DND-41 (cell line): ENCODE data around the gene PPARA.

Source experiments
- ATAC-seq: fragments of 200-7000 bp; cut with Tn5 transposase; 3 replicates; pipeline ENCODE4 v1.9.1; 2021; ENCODE audit warnings: low read depth; ENCODE audit not compliant: insufficient read depth
- DNase-seq: peaks from one replicate; pipeline ENCODE4 v3.0.0-alpha.2; 2020
- H2AFZ ChIP-seq: 2 replicates; pipeline ENCODE4 v1.6.0; 2012; ENCODE audit warnings: low read depth, low read length
- H3K27ac ChIP-seq: 2 replicates; pipeline ENCODE4 v1.5.1; 2012; ENCODE audit warnings: low read length, inconsistent platforms
- H3K27me3 ChIP-seq: fragments of 200-600 bp; sonication (generic); 2 replicates; pipeline ENCODE4 v1.6.0; 2012; ENCODE audit warnings: low read length, mild to moderate bottlenecking, inconsistent platforms; ENCODE audit not compliant: insufficient read depth, poor library complexity
- H3K36me3 ChIP-seq: 2 replicates; pipeline ENCODE4 v1.5.1; 2012; ENCODE audit warnings: low read length, inconsistent platforms; ENCODE audit not compliant: insufficient read depth
- H3K4me1 ChIP-seq: 2 replicates; pipeline ENCODE4 v1.5.1; 2012; ENCODE audit warnings: mild to moderate bottlenecking, low read length; ENCODE audit not compliant: insufficient read depth
- H3K4me2 ChIP-seq: 2 replicates; pipeline ENCODE4 v1.6.0; 2012; ENCODE audit warnings: mild to moderate bottlenecking, moderate library complexity, low read length, inconsistent platforms; ENCODE audit not compliant: insufficient read depth
- H3K4me3 ChIP-seq, 2 experiments: fragments of 200-600 bp in 1 of 2; shearing (Covaris generic) in 1 of 2; 2 replicates each; pipeline ENCODE4 v1.5.1; 2012 to 2016; ENCODE audit warnings: inconsistent platforms in 2 of 2, low read length in 2 of 2, mild to moderate bottlenecking in 2 of 2, low read depth in 1 of 2, moderate library complexity in 1 of 2
- H3K79me2 ChIP-seq: 2 replicates; pipeline ENCODE4 v1.6.0; 2012; ENCODE audit warnings: low read length, inconsistent platforms; ENCODE audit not compliant: insufficient read depth
- H3K9ac ChIP-seq: 2 replicates; pipeline ENCODE4 v1.6.0; 2012; ENCODE audit warnings: low read depth, mild to moderate bottlenecking, inconsistent platforms, low read length, moderate library complexity
- H3K9me3 ChIP-seq: 2 replicates; pipeline ENCODE4 v1.5.1; 2012; ENCODE audit warnings: low read length, moderate library complexity, mild to moderate bottlenecking, inconsistent platforms; ENCODE audit not compliant: insufficient read depth, severe bottlenecking
- H4K20me1 ChIP-seq: 2 replicates; pipeline ENCODE4 v1.6.0; 2012; ENCODE audit warnings: low read length; ENCODE audit not compliant: insufficient read depth
- EZH2 ChIP-seq: IDR thresholded peaks from 3 replicates; pipeline ENCODE4 v1.6.1; 2012; ENCODE audit warnings: borderline replicate concordance, low read depth, mild to moderate bottlenecking, moderate library complexity, low read length, inconsistent platforms; ENCODE audit not compliant: severe bottlenecking
- TF ChIP-seq, protein P1 (sequence below): IDR thresholded peaks from 2 replicates; pipeline ENCODE4 v1.5.1; 2012; ENCODE audit warnings: borderline replicate concordance, low read length, moderate library complexity, mild to moderate bottlenecking; ENCODE audit not compliant: poor library complexity, severe bottlenecking; ENCODE audit errors: extremely low read depth

The PPARA gene

DNA sequence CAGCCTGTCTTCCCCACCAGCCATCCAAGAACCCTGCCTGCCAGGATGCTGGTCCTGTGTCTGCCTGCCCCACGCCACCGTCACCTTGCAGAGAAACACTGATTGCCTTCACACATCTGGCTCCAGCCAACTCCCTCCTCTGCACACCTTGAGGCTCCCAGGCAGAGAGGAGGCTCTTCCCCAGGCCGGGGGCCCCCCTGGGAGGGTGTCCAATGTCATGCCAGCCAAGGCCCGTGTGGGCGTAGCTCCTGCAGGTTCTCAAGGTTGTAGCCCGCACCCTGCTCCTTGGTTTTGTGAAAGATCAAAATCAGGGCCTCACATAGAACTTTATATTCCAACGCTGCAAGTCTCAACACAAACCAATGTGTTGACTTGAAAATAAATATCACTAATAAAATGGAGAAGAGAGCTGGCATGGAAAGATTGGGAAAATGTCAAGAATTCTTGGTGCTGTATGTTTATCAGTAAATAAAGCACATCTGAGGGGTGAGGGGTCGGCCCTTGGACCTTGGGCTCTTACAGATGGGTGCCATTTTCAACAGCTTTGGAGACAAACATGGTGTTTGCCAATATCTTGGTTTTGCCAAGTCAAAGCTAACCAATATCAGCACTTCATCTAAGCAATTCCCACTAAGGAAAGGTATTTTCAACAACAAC, 6.7 kb upstream of the PPARA start:
- Histone ChIP-seq H2AFZ (no peak overlapping the region), H3K9ac (no peak overlapping the region), H3K4me1 (no peaks in the 10 kb centered on the region), H3K27ac (no peak overlapping the region), H4K20me1 (0 out of 2 replicates have a peak, but pooled peaks cover 4% of the 10 kb centered on the region), H3K4me3 (no peak overlapping the region), H3K4me2 (no peak overlapping the region), H3K9me3 (no peaks in the 10 kb centered on the region), H3K27me3 (peaks cover 4% of the 10 kb centered on the region), H3K36me3 (no peaks in the 10 kb centered on the region), H3K79me2 (no peaks in the 10 kb centered on the region)
- TF ChIP-seq, protein P1, sequence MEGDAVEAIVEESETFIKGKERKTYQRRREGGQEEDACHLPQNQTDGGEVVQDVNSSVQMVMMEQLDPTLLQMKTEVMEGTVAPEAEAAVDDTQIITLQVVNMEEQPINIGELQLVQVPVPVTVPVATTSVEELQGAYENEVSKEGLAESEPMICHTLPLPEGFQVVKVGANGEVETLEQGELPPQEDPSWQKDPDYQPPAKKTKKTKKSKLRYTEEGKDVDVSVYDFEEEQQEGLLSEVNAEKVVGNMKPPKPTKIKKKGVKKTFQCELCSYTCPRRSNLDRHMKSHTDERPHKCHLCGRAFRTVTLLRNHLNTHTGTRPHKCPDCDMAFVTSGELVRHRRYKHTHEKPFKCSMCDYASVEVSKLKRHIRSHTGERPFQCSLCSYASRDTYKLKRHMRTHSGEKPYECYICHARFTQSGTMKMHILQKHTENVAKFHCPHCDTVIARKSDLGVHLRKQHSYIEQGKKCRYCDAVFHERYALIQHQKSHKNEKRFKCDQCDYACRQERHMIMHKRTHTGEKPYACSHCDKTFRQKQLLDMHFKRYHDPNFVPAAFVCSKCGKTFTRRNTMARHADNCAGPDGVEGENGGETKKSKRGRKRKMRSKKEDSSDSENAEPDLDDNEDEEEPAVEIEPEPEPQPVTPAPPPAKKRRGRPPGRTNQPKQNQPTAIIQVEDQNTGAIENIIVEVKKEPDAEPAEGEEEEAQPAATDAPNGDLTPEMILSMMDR: no peak
- TF ChIP-seq EZH2: no peak
- DNase-seq (no peak), ATAC-seq (no peak)

DNA sequence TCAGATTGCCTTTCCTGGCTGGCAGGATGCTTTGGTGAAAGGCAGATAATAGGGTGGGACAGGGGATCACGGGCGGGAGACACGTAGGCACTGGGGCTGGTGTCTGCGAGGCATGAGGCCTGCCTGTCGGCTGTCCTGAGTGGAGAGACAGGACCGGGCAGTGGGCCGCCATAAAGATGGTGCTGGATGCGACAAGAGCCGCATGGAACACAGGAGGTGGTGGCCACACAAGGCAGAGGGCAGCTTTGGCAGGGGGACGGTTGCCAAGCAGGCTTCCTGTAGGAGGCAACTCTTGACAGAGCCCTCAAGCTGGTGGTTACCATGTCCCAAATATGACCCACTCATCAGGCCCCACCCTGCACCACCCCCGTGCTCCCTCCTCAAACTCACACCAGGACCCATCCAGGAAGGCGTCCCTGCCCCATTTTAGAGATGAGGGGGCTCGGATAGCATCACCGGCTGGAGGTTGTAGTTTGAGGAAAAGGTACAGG, 4.9 kb upstream of the PPARA start:
- TF ChIP-seq, protein P1: no peak
- no peak for TF ChIP-seq EZH2
- ATAC-seq: no peak
- Histone ChIP-seq H3K27ac (no peak overlapping the region), H3K4me2 (no peak overlapping the region), H3K4me1 (peaks cover 11% of the 10 kb centered on the region), H3K9me3 (no peaks in the 10 kb centered on the region), H3K9ac (no peak overlapping the region), H3K36me3 (no peaks in the 10 kb centered on the region), H3K27me3 (peaks cover 17% of the 10 kb centered on the region), H3K4me3 (no peak overlapping the region), H4K20me1 (0 out of 2 replicates have a peak, but pooled peaks cover 4% of the 10 kb centered on the region), H3K79me2 (no peaks in the 10 kb centered on the region), H2AFZ (no peak overlapping the region)
- no peak for DNase-seq

DNA sequence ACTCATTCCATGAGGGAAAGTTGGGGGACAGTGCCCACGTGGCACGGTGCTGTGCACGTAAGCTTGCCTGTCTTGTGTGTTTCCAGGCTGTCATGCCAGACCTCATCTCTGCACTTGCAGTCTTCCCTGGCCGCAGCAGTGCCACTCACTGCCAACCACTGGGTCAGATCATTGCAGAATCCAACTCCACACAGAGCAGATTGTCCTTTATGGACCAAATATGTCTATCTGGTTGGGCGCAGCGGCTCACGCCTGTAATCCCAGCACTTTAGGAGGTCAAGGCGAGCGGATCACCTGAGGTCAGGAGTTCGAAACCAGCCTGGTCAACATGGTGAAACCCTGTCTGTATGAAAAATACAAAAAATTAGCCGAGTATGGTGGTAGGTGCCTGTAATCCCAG, 4.4 kb upstream of the PPARA start:
- H3K27me3 ChIP-seq: peaks cover 17% of the 10 kb centered on the region
- ATAC-seq: no peak
- peaks cover 11% of the 10 kb centered on the region for H3K4me1 ChIP-seq
- no peak overlapping the region for H3K4me2 ChIP-seq
- TF ChIP-seq, protein P1: no peak
- no peak for DNase-seq
- H3K4me3 ChIP-seq: no peak overlapping the region
- H3K79me2 ChIP-seq: peaks cover 3% of the 10 kb centered on the region
- H4K20me1 ChIP-seq: 0 out of 2 replicates have a peak, but pooled peaks cover 4% of the 10 kb centered on the region
- H3K27ac ChIP-seq: no peak overlapping the region
- no peak overlapping the region for H2AFZ ChIP-seq
- no peak overlapping the region for H3K9ac ChIP-seq
- H3K36me3 ChIP-seq: peaks cover 2% of the 10 kb centered on the region; the same call in 1 of the 2 replicates
- H3K9me3 ChIP-seq: no peaks in the 10 kb centered on the region
